ENCODE results near the gene ETFDH.

ETFDH gene

GRCh38 chr4:158671915-158672806 is at the start of gene ETFDH:
Gene ETFDH, plus strand, starts transcription at chr4:158672296. Its CDS starts 161 bp downstream, at chr4:158672457.
- peak; percentile 99 for DNase-seq

GRCh38 chr4:158624889-158625478 is 47.1 kb upstream of the ETFDH start:
- no peak for DNase-seq

- DNase-seq: no peak
Measured at GRCh38 chr4:158625544-158625943, 46.6 kb upstream of the ETFDH start.

GRCh38 chr4:158630893-158631292 is 41.2 kb upstream of the ETFDH start:
- no peak for DNase-seq

- DNase-seq: no peak
Measured at GRCh38 chr4:158636619-158637018, 35.5 kb upstream of the ETFDH start.

- no peak for DNase-seq
Measured at GRCh38 chr4:158644356-158644755, 27.7 kb upstream of the ETFDH start.

GRCh38 chr4:158644760-158645159 is 27.3 kb upstream of the ETFDH start:
- no peak for DNase-seq

- no peak for DNase-seq
Measured at GRCh38 chr4:158649111-158649680, 22.9 kb upstream of the ETFDH start.

- DNase-seq: no peak
Measured at GRCh38 chr4:158652920-158653319, 19.2 kb upstream of the ETFDH start.

- no peak for DNase-seq
Measured at GRCh38 chr4:158656439-158656838, 15.7 kb upstream of the ETFDH start.

GRCh38 chr4:158657291-158657690 is 14.8 kb upstream of the ETFDH start:
- no peak for DNase-seq

GRCh38 chr4:158663255-158663654 is 8.8 kb upstream of the ETFDH start:
- DNase-seq: peak; percentile 47

- peak; percentile 97 for DNase-seq
Measured at GRCh38 chr4:158663707-158664625, 8.1 kb upstream of the ETFDH start.

GRCh38 chr4:158664806-158665205 is 7.3 kb upstream of the ETFDH start:
- no peak for DNase-seq

GRCh38 chr4:158666892-158667291 is 5.2 kb upstream of the ETFDH start:
- no peak for DNase-seq

GRCh38 chr4:158667651-158668198 is 4.4 kb upstream of the ETFDH start:
- peak; percentile 61 for DNase-seq

GRCh38 chr4:158669310-158669709 is 2.8 kb upstream of the ETFDH start:
- DNase-seq: no peak

- peak; percentile 35 for DNase-seq
Measured at GRCh38 chr4:158670975-158671664, 976 bp upstream of the ETFDH start.

GRCh38 chr4:158671665-158671914 is 506 bp upstream of the ETFDH start, which contains the start of gene C4orf46:
Gene C4orf46, minus strand, starts transcription at chr4:158671887. Its CDS starts 86 bp downstream, at chr4:158671801.
- no peak for DNase-seq

- DNase-seq: no peak
Measured at GRCh38 chr4:158673633-158674032, 1.5 kb downstream of the ETFDH start.

GRCh38 chr4:158676076-158676475 is 4.0 kb downstream of the ETFDH start:
- no peak for DNase-seq

GRCh38 chr4:158678767-158679166 is 6.7 kb downstream of the ETFDH start:
- no peak for DNase-seq

Measured in GF-D8 (cell line).